Hematopoietic multipotent progenitor cell treated with erythropoietin and hydrocortisone succinate and interleukin-3 and kit ligand, for 15 days (in vitro differentiated cells): ENCODE measurements around the gene KRT16.
"Not testable (repeated sequence)": the region's sequence is repeated elsewhere in the genome, so short reads cannot be mapped to it uniquely, and the experiment has no call there.

Source experiments
- DNase-seq: peaks from one replicate; pipeline ENCODE4 v3.0.0-alpha.2; 2015; ENCODE audit warnings: low spot score

The KRT16 gene

GRCh38 chr17:41612376-41613160 is at the start of gene KRT16:
Gene KRT16 (minus strand): TSS chr17:41612767. CDS start chr17:41612688, 79 bp downstream.
- DNase-seq = not testable (repeated sequence)

GRCh38 chr17:41660221-41660711 is 47.7 kb upstream of the KRT16 start:
- no peak for DNase-seq

- DNase-seq = no peak
These were observed 47.1 kb upstream of the KRT16 start for GRCh38 chr17:41659427-41660212.

GRCh38 chr17:41658846-41659245 is 46.3 kb upstream of the KRT16 start:
- DNase-seq = no peak

- no peak for DNase-seq
These were observed 45.4 kb upstream of the KRT16 start for GRCh38 chr17:41657936-41658335.

- DNase-seq = no peak
These were observed 44.7 kb upstream of the KRT16 start for GRCh38 chr17:41657176-41657754.

GRCh38 chr17:41656249-41657023 is 43.9 kb upstream of the KRT16 start:
- DNase-seq = no peak

GRCh38 chr17:41655611-41656111 is 43.1 kb upstream of the KRT16 start:
- DNase-seq = no peak

- DNase-seq = no peak
These were observed 42.4 kb upstream of the KRT16 start for GRCh38 chr17:41654678-41655607.

GRCh38 chr17:41653892-41654677 is 41.5 kb upstream of the KRT16 start:
- no peak for DNase-seq

GRCh38 chr17:41653421-41653820 is 40.9 kb upstream of the KRT16 start:
- DNase-seq = no peak

GRCh38 chr17:41652461-41652970 is 39.9 kb upstream of the KRT16 start:
- DNase-seq = no peak

- DNase-seq = no peak
These were observed 39.3 kb upstream of the KRT16 start for GRCh38 chr17:41651625-41652460.

- DNase-seq = no peak
These were observed 38.4 kb upstream of the KRT16 start for GRCh38 chr17:41650794-41651624.

GRCh38 chr17:41649923-41650519 is 37.5 kb upstream of the KRT16 start:
- no peak for DNase-seq

- DNase-seq = peak; percentile 72
These were observed 36.0 kb upstream of the KRT16 start for GRCh38 chr17:41648411-41649195.
